Measurements from ENCODE around the gene ERBB4. TPM values are rescaled to one million over a fixed set of nuclear protein-coding genes. Genes with fewer than 3 reads are reported as not detected.
A peak's percentile ranks its signal among the peaks of the same experiment; 100 is the strongest.

ERBB4 gene
- total RNA-seq, 1 experiment from 2014 or later, result 40.6 TPM

- Histone ChIP-seq H3K27ac (ENCODE audit: low read depth, low read length, poor library complexity, severe bottlenecking) (no peak overlapping the region), H3K27me3 (replicated peaks; ENCODE audit: insufficient read depth, low read depth, low read length, poor library complexity) (no peaks in the 10 kb centered on the region), H3K4me1 (ENCODE audit: insufficient read depth, low read length, poor library complexity, severe bottlenecking) (peaks cover 65% of the 10 kb centered on the region), H3K36me3 (ENCODE audit: insufficient read depth, low read length, poor library complexity, severe bottlenecking) (no peaks in the 10 kb centered on the region), H3K4me3 (ENCODE audit: low read depth, low read length, poor library complexity, severe bottlenecking) (no peak overlapping the region), H3K9me3 (ENCODE audit: low read depth, low read length, poor library complexity, severe bottlenecking) (no peaks in the 10 kb centered on the region)
- BruUV-seq (replicated peaks), result no TSS peak
- intact Hi-C loops (cut with micrococcal nuclease; ENCODE audit: unreplicated experiment), result no loop called here
- DNase-seq (ENCODE audit: low spot score), result no peak
- TF ChIP-seq CTCF (conservative IDR thresholded peaks at IDR 0.05; ENCODE audit: low read depth, low read length) (no peak), EZH2 (IDR thresholded peaks at IDR 0.05; ENCODE audit: borderline replicate concordance, low read depth, low read length, poor library complexity, severe bottlenecking) (no peak)
- ChIA-PET CTCF (no interaction called here), POLR2A (ENCODE audit: low non-redundant PET) (no interaction called here)
These were observed 12.5 kb downstream of the ERBB4 start for GRCh38 chr2:212526059-212526458.

- intact Hi-C loops (cut with micrococcal nuclease; ENCODE audit: unreplicated experiment), result no loop called here
- Histone ChIP-seq H3K9me3 (ENCODE audit: low read depth, low read length, poor library complexity, severe bottlenecking) (no peaks in the 10 kb centered on the region), H3K36me3 (ENCODE audit: insufficient read depth, low read length, poor library complexity, severe bottlenecking) (no peaks in the 10 kb centered on the region), H3K4me3 (ENCODE audit: low read depth, low read length, poor library complexity, severe bottlenecking) (no peak overlapping the region), H3K4me1 (ENCODE audit: insufficient read depth, low read length, poor library complexity, severe bottlenecking) (peaks cover 46% of the 10 kb centered on the region), H3K27ac (ENCODE audit: low read depth, low read length, poor library complexity, severe bottlenecking) (no peak overlapping the region), H3K27me3 (replicated peaks; ENCODE audit: insufficient read depth, low read depth, low read length, poor library complexity) (no peaks in the 10 kb centered on the region)
- TF ChIP-seq CTCF (conservative IDR thresholded peaks at IDR 0.05; ENCODE audit: low read depth, low read length), result no peak
- no peak for TF ChIP-seq EZH2 (IDR thresholded peaks at IDR 0.05; ENCODE audit: borderline replicate concordance, low read depth, low read length, poor library complexity, severe bottlenecking)
- peak; percentile 52 for DNase-seq (ENCODE audit: low spot score)
- ChIA-PET POLR2A (ENCODE audit: low non-redundant PET) (interaction anchor here (0.8 kb wide), 1 partner anchor 96 kb away, joined by 3 read pairs; no protein-coding TSS in a partner anchor), CTCF (interaction anchor here (1.2 kb wide), 1 partner anchor 375 kb away, joined by 3 read pairs; no protein-coding TSS in a partner anchor)
- BruUV-seq (replicated peaks), result no TSS peak
These were observed 14.8 kb downstream of the ERBB4 start for GRCh38 chr2:212523756-212524155.

- Histone ChIP-seq H3K9me3 (ENCODE audit: low read depth, low read length, poor library complexity, severe bottlenecking) (no peaks in the 10 kb centered on the region), H3K27me3 (replicated peaks; ENCODE audit: insufficient read depth, low read depth, low read length, poor library complexity) (no peaks in the 10 kb centered on the region), H3K27ac (ENCODE audit: low read depth, low read length, poor library complexity, severe bottlenecking) (no peak overlapping the region), H3K4me3 (ENCODE audit: low read depth, low read length, poor library complexity, severe bottlenecking) (no peak overlapping the region), H3K36me3 (ENCODE audit: insufficient read depth, low read length, poor library complexity, severe bottlenecking) (no peaks in the 10 kb centered on the region), H3K4me1 (ENCODE audit: insufficient read depth, low read length, poor library complexity, severe bottlenecking) (peaks cover 37% of the 10 kb centered on the region)
- TF ChIP-seq EZH2 (IDR thresholded peaks at IDR 0.05; ENCODE audit: borderline replicate concordance, low read depth, low read length, poor library complexity, severe bottlenecking) (no peak), CTCF (conservative IDR thresholded peaks at IDR 0.05; ENCODE audit: low read depth, low read length) (peak; percentile 68)
- BruUV-seq (replicated peaks), result no TSS peak
- intact Hi-C loops (cut with micrococcal nuclease; ENCODE audit: unreplicated experiment), result no loop called here
- CTCF ChIA-PET, result interaction anchor here (1.1 kb wide), 1 partner anchor 343 kb away, joined by 3 read pairs; no protein-coding TSS in a partner anchor
- peak; percentile 66 for DNase-seq (ENCODE audit: low spot score)
- POLR2A ChIA-PET (ENCODE audit: low non-redundant PET), result no interaction called here
These were observed 18.3 kb downstream of the ERBB4 start for GRCh38 chr2:212520340-212520739.
